GM21619 (cell line): ENCODE measurements around the gene KIF13A.
"Not testable (repeated sequence)": the region's sequence is repeated elsewhere in the genome, so short reads cannot be mapped to it uniquely, and the experiment has no call there.

Experiments used
- ATAC-seq: cut with Tn5 transposase; IDR thresholded peaks from one replicate; pipeline ENCODE4 v1.9.1; 2021; ENCODE audit not compliant: unreplicated experiment

The KIF13A gene

DNA sequence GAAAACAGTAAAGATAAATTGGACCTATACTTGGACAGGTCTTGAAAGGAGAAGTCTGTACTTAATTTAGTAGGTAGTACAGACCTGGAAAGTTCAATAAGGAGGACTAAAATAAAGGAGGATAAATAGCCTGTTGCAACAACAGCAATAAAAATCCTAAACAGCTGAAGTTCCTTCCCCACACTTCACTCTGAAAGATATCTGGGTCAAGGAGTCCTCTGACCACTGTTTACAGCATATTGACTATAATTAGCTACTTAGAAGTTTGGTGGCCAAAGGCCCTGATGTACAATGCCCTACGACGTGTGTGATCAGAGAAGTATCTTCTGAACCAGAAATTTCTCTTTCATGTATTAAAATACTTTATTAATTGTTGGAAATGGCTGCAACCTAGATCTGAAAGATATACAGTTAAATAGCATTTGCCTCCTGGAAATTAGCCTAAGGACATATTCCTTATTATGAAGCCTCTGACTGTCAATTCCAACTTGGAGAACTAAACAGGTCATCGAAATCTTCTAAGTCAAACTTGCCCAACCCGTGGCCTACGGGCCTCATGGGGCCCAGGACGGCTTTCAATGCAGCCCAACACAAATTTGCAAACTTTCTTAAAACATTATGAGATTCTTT lies 82.8 kb downstream of the KIF13A start:
- no peak for ATAC-seq

DNA sequence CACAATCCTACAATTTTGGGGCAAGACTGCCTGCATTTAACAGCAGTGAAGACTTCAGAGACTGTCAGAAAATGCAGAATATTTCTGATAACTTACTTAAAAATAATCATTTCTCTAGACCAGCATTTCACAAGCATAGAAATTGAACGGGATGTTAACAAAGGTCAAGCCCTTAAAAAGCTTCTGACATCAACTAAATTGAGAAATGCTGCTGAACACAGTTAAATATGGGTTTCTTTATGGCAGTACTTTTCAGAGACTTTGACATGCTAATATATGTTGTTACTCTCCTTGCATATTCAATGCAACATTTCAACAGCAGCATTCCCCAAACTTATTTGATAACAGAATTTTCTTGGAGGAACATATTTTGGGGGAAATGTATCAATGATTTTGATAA lies 84.5 kb downstream of the KIF13A start:
- no peak for ATAC-seq

DNA sequence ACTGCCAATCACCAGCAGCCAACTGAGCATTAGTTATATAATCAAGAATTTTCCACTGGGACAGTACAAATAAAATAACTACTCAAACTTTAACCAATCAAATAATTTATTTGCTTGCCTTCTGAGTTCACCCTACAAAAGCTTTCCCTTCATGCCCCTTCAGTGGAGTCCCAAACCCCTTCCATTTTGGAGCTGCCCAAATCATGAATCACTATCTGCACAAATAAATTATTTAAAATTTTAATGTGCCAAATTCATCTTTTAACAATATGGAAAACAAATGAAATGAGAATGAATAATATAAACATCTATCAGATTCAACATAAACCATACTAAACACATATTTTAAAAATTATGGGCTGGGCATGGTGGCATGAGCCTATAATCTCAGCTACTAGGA lies 85.9 kb downstream of the KIF13A start:
- no peak for ATAC-seq

DNA sequence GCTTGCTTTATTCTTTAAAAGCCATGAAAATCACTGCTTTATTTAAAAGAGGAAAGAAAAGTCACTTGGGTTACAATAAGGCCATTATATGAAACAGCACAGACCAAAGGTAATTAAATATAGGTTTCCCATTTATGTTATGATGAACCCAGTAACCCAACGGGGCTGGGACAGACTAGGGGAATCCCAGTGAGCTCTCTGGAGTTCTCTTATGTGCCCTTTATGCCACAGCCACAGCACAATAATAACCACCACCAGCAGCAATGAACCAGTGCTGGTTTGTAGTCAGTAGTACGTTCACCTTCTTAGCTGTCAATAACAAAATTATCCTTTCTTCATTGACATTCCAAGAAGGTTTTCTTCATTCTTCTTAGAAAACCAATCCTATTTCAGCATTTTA lies 87.4 kb downstream of the KIF13A start:
- ATAC-seq: no peak

DNA sequence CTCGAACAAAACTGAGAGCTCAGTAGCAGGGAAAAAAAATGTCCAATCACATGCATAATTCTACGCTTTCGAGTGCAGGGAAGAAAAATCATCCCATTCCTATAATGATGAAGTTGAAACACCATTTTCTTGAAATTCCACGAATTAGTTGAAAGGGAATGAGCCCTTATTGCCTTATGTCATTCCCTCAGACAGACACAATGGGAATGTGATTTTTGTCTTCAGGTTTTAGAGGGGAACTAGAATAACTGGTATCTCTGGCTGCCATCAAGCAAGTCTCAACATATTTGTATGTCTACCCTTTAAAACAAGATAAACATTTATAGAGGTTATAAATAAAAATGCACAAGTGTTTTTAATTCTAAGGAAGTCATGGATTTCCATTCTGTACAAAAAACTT lies 87.9 kb downstream of the KIF13A start:
- no peak for ATAC-seq

DNA sequence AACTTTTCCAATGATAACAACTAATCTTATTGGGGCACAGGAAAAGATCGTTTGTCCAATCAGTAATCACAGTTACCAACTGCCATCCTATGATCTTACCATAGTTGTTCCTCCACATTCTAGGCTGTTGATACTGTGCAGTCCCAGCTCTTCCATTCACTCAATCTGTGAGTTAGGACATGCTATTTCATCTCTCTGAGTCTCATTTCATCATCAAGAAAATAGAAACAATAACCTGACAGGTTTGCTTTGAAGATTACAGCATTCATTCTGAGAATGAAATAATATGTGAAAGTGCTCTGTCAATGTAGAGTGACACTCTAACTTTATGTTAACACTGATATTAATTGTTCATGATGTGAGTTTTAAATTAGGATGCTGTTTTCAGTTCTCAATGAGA lies 89.8 kb downstream of the KIF13A start:
- no peak for ATAC-seq

DNA sequence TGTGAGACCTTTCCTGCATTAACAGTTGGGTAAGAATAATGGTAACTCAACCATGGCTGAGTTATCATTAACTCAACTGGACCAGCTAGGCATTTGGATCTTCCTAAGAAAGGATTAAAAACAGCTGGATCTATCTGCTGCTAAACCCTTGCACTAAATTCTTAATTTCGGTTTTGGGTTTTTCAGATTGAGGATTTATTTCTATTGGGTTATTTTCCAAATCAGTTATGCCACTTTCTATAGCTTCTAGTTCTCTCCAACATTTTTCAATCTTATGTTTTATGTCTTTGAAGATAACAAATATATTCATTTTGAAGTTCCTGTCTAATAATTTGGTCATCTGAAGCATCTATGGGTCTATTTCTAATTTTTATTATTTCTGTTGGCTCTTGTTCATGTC lies 92.5 kb downstream of the KIF13A start:
- no peak for ATAC-seq

DNA sequence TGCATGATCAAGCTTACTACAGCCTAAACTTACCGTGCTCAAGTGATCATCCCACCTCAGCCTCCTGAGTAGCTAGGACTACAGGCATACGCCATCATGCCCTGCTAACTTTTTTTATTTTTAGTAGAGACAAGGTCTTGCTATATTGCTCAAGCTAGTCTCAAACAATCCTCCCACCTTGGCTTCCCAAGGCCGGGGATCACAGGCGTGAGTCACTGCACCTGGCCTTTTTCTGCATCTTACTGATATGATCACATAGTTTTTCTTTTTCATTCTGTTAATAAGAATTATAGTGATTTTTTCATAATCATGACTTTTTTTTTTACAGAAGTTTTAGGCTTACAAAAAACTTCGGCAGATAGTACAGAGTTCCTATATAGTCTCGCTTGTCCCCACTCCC lies 93.2 kb downstream of the KIF13A start:
- no peak for ATAC-seq

DNA sequence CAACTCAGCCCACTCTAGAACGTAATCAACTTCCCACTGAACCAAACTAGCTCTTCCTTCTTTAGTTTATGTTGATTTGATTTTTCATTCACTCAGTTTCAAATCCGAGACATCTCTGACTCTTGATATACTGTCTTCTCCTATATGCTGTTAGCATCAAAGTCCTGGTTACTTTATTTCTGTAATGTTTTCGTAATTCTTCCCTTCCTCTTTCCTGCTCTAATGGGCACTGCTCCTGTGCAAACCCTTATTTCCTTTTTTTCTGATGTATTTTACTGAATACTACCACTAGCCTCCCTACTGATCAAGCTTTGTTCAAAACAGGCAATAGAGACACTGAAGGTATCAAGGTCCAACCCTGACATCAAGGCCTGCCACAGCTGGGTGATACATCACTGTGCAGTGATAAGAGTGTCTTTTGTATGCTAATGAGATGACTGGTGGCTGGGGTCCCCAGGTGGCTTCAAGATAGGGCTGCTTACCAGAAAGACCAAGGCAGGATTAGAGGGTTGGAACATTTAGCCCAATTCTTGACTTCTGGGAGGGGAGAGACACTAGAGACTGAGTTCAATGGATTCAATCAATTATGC lies 95.2 kb downstream of the KIF13A start:
- no peak for ATAC-seq

DNA sequence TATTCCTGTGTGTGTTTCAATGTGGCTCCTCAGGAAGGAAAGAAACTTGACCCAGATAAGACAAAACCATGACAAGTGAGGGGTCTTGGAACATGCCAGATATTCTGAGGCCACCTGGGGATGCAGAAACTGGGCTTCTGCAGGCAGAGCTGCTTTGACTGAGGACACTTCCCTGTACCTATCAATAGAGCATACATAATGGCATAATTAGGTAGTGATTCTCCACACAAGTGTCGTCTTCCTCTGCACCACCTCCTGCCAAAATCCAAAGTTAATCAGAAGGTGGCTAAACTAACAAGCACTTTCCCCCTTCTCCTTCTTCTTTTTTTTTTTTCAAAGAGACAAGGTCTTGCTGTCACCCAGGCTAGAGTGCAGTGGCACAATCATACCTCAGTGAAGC lies 97.1 kb downstream of the KIF13A start:
- ATAC-seq: no peak

DNA sequence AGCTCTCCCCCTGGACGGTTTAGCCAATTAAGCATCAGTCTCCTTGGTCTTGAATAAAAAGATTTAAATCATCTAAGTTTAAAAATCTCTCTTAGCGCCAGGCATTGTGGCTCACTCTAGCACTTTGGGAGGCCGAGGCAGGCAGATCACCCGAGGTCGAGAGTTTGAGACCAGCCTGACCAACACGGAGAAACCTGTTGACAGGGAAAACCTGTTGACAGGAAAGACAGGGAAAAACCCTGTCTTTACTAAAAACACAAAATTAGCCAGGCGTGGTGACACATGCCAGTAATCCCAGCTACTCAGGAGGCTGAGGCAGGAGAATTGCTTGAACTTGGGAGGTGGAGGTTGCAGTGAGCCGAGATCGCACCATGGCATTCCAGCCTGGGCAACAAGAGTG lies 97.7 kb downstream of the KIF13A start:
- not testable (repeated sequence) for ATAC-seq

DNA sequence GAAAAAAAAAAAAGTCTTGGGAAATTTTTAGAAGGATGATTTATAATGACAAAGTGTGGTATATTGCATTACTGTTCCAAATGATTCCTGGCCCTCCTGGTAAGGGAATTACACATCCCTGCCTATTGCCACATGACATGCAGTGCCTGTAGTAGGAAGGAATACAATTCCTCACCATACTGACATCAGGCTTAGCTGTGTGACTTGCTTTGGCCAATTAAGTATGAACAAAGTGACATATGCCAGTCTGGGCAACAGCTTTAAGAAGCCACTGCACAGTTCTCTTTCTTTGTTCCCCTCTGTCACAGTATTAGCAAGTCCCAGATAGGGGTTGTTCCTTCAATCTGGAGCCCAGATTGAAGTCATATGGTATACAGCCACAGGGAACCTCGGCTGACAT lies 100.5 kb downstream of the KIF13A start:
- no peak for ATAC-seq

DNA sequence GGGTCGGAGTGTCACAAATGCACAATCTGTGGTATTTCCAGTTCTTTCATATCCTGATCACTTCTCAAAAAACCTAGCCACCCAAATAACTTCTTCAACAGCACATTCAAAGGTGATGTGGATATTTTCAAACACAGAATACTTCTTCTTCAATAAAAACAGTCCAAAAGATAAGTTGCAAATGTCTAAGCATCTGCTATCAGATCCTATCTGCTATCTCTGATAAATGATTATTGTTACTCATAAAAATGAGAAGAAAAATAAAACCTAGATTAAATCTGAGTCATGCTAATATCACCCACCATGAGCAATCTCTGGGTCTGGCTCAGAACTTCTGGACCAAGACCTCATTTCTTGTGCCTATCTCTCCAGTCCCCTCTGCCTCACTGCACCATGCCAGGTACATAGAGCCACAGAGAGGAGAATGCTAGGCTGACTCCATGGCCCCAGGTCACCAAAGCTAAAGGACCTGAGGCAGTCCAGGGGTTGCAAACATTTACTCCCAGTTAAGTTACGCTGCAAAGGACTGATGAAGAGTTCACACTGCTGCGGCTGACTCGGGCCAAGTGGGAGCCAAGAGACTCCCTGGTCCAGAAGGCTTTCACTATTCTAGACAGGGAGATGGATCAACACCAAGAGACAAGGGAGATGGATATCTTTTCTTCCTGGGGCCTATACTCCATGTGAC lies 101.4 kb downstream of the KIF13A start:
- ATAC-seq: no peak

DNA sequence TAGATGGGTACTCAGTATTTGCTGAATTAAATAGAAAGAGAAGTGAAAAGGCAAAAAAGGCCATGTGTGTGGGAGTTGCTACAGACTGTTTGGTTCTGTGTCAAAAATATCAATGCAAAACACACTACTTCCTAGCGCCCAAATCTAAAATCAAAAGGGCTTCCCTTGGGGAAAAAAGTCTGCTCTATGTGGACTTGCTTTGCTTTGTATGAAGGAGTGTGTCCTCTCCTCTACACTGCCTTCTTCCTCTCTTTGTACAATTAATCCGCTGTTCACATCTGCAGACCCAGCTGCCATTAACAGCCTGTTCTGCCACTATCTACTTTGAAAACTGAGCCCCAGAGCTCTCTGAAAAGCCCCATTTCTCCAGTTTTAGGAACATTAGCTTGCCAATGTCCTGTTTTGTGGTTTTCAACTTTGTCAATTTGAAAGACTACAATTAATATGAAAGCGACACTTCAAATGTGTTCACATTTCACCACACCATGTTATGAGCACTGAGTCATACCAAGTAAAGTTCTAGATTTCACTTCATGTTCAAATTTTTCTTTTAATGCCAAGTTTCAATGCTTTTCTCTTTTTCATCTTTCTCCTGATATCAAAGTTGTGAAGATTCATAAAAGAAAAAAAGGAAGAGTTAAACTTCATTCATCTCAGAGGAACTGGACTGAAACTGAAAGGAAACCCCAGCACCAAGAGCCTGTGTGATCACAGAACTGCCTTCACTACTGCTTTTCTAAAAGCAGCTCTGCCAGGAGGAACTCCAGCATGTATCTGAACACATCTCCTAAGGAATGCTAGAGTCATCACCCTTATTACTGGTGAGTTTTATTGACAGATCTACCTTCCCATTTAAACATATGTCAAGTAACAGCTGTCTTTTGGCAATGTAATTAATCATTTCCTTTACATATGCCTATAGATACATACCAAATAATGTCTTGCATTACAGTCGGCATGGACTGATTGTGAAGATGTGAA lies 102.6 kb downstream of the KIF13A start:
- ATAC-seq: peak; percentile 83

DNA sequence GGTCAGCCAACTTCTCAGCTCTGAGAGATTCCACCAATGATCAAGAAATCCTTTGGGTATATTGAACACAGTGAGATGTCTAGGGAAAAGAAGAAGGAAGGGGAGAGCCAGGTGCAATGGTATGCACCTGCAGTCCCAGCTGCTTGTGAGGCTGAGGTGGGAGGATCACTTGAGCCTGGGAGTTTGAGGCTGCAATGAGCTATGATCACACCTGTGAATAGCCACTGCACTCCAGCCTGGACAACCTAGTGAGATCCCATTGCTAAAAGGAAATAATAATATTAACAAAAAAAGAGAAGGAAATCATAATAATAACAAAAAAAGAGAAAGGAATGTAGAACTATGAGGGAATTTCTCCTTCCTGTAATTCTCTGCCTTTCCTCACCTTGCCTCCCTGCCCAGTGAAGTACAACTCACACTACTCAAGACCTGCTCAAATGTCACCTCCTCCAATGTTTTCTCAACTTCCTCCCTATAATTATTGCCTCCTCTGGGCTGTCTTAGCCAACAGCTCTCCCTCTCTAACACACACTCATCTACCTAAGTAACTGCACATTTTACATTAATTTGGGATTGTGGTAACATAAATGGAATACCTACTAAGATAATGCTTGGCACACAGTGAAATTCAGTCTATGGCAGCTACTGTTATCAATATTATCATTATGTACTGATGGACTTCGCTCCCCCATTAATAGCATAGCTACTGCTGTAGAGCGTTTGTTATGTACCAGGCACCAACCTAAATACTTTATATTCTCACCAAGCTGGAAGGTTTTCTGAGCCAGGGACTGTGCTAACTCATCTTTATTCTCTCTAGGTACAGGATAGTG lies 103.6 kb downstream of the KIF13A start:
- no peak for ATAC-seq

DNA sequence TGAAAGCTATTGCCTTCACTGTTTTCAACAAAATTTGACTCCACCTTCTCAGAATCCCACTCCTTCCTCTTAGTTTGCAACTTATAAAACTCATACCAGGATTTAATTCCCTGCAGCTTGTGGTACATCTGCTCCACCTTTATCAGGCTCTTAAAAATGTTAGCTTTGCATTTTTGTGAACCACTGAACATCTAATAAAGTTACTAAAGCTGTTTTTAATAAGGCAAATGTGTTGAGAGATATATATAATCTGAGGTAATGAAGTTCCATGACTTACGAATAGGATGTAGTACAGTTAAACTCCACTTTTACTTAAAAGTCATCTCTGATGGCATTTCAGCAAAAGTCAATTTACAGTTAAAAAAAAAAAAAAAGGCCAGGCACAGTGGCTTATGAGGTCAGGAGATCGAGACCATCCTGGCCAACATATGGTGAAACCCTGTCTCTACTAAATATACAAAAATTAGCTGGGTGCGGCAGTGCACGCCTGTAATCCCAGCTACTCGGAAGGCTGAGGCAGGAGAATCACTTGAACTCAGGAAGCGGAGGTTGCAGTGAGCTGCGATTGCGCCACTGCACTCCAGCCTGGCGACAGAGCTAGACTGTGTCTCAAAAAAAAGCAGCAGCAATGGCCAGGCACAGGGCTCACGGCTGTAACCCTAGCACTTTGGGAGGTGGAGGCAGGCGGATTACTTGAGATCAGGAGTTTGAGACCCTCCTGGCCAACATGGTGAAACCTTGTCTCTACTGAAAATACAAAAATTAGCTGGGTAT lies 106.2 kb downstream of the KIF13A start:
- ATAC-seq: no peak

DNA sequence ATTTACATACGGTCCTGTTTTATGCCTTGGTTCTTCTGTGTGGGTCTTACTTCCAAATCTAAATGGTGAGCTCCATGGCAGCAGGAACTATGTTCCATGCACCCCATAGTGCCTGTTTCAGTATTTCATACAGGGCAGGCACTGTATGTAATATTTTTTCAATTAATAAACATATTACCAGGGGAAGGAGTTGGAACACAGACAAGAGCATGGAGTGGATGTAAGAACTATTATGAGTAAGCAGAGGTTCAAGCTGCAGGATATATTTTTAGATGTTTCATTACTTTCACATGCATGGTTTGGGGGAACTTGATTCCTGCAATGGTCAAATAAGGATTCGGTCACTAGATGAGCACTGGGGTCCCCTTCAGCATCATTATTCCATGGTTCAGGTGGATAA lies 108.3 kb downstream of the KIF13A start:
- no peak for ATAC-seq

DNA sequence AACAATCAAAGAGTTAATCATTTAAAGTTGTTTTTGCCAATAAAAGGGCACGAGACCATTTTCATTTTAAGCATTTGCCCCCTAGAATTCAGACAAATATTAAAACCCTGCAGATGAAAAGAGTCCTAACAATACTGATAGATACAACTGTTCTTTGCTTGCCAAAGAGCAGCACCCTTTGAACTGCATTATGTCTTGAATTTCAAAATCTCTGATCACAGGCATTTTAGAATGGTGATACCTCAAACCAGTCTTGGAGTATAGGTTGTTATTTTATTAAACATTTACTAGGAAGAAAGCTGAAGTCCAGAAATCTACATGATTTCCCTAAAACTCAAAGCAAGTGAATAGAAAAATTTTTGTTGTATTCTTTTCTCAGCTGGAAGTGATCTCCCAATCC lies 108.7 kb downstream of the KIF13A start:
- ATAC-seq: no peak

DNA sequence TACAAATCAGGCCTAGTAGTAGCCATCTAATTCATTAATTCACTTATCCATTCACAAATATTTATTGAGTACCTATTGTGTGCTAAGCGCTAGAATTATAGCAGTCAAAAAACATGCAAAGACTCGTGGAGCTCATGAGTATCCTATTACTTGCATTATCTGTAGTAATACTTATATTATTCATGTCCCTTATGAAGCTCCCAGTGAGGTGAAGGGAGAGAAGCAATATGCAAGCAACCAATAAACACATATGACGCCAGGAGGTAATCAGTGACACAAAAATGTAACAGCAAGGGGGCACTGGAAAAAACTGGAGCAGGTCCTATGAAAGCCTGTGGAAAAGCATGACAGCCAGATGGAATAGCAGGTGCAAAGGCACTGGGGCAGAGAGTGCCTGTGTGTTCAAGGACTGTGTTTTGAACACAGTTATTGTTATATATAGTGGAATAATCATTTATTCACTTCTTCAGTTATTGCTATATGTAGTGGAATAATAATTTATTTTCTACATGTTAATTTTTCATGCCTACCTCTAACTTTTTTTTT lies 109.5 kb downstream of the KIF13A start:
- no peak for ATAC-seq
